DMS53 (cell line): ENCODE results near the gene ADGRA1.
"Not testable (repeated sequence)": the region's sequence is repeated elsewhere in the genome, so short reads cannot be mapped to it uniquely, and the experiment has no call there.

Source experiments
- DNase-seq: peaks from one replicate; lab custom pipeline; 2025; lab: John Stamatoyannopoulos, UW

ADGRA1 gene, protein sequence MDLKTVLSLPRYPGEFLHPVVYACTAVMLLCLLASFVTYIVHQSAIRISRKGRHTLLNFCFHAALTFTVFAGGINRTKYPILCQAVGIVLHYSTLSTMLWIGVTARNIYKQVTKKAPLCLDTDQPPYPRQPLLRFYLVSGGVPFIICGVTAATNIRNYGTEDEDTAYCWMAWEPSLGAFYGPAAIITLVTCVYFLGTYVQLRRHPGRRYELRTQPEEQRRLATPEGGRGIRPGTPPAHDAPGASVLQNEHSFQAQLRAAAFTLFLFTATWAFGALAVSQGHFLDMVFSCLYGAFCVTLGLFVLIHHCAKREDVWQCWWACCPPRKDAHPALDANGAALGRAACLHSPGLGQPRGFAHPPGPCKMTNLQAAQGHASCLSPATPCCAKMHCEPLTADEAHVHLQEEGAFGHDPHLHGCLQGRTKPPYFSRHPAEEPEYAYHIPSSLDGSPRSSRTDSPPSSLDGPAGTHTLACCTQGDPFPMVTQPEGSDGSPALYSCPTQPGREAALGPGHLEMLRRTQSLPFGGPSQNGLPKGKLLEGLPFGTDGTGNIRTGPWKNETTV

GRCh38 chr10:133087679-133088178 lies at the start of gene ADGRA1:
TSS of gene ADGRA1 (plus strand) at chr10:133087924. CDS start at chr10:133088910, 986 bp downstream.
- DNase-seq, result no peak

DNA sequence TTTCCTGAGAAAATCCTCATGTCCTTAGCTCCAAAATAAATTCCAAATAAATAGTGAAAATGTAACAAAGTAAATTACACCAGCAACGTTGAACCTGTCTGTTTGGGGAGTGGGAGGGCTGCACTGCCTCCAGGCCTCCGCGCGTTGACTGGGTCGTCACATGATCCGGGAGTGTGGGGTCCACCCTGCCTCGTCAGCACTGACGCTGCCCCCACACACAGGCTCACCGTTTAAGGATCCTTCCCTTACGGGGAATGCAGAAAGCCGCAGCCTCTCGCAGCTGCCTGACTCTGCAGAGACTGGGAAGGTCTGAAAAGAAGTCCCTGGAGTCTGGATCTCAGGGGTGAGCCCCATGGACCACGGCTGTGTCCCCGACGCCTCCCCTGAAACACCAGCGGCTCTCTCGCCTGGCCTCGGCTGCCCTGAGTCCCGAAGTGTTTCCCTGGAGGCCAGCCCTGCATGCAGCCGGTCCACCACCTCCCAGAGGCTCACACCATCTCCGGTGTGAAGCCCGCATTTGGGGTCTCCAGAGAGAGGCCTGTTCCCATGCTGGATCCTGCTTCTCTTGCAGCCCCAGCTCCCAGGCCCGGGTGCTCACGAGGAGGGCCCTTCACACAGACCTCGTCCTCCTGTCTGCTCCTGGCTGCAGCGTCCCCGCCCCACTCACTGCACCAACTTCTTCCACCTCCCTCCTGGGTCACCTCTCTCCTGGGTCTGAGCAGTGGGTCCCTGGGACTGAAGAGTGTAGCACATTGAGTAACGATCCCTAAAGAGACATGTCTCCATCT lies 49.5 kb upstream of the ADGRA1 start:
- DNase-seq, result no peak

GRCh38 chr10:133039107-133039802 lies 48.5 kb upstream of the ADGRA1 start:
- no peak for DNase-seq

GRCh38 chr10:133039803-133040165 lies 47.9 kb upstream of the ADGRA1 start:
- DNase-seq, result no peak

GRCh38 chr10:133040198-133040597 lies 47.5 kb upstream of the ADGRA1 start:
- DNase-seq, result peak; percentile 30

- DNase-seq, result no peak
Observed at GRCh38 chr10:133041101-133041500, 46.6 kb upstream of the ADGRA1 start.

GRCh38 chr10:133042061-133042460 lies 45.7 kb upstream of the ADGRA1 start:
- DNase-seq, result no peak

GRCh38 chr10:133042816-133043215 lies 44.9 kb upstream of the ADGRA1 start:
- DNase-seq, result no peak

- DNase-seq, result no peak
Observed at GRCh38 chr10:133043541-133044225, 44.0 kb upstream of the ADGRA1 start.

- no peak for DNase-seq
Observed at GRCh38 chr10:133044401-133044811, 43.3 kb upstream of the ADGRA1 start.

GRCh38 chr10:133045556-133046389 lies 42.0 kb upstream of the ADGRA1 start:
- no peak for DNase-seq

- DNase-seq, result no peak
Observed at GRCh38 chr10:133046390-133046765, 41.3 kb upstream of the ADGRA1 start.

GRCh38 chr10:133047526-133048123 lies 40.1 kb upstream of the ADGRA1 start:
- DNase-seq, result no peak

DNA sequence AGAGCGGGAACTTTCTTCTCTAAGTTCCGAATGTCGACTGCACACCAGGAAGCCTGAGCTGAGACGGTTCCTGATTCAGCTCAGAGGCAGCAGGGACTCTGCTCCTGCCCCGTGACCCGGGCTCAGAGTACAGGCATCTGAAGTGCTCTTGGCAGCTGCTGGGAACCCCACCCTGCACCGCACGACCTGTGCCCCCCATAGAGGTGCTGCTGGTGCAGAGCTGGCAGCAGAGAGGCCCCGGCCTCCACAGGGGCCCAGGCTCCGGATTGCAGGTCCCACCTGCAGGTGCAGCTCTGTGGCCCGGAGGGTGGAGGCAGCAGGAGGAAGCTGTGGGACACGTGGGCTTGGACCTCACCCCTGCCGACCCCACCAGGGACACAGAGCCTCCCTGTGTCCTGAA lies 39.5 kb upstream of the ADGRA1 start:
- no peak for DNase-seq

DNA sequence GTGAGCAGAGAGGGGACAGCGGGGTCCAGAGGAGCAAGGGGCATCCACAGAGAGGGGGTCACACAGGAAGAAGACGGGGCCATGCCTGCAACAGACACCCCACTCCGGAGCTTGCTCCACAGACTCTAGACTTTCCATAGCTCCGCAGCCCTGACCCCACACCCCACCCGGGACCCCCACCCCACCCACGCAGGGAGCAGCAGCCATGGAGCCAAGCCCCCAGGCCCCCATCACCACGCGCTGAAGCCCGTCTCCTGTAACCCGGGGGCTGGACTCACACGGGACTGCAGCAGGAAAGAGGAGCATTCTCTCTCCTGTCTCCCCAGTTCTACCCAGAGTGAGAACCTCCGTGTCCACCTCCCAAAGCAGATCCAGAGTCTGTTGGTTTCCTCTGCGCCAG lies 38.8 kb upstream of the ADGRA1 start:
- DNase-seq, result no peak

DNA sequence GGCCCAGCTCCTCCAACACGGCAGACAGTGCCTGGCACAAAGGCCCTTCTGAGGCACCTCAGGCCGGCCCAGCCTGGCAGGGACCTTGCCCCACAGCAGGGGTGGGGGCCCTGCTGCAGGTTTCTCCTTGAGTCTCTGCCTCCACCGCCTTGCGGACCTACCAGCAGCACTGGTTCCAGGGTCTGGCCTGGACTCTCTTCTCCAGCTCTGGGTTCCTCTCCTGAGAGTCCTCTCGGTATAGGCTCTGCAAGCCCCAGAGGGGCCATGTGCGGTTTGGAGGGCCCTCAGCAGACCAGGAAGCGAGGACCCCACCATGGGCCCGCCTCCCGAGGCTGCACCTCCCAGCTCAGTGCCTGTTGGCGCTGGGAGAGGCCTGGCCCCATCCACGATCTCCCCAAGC lies 38.1 kb upstream of the ADGRA1 start:
- DNase-seq, result no peak

GRCh38 chr10:133050371-133050770 lies 37.4 kb upstream of the ADGRA1 start:
- DNase-seq, result no peak

GRCh38 chr10:133052076-133052475 lies 35.6 kb upstream of the ADGRA1 start:
- DNase-seq, result no peak

GRCh38 chr10:133053527-133054133 lies 34.1 kb upstream of the ADGRA1 start:
- not testable (repeated sequence) for DNase-seq

DNA sequence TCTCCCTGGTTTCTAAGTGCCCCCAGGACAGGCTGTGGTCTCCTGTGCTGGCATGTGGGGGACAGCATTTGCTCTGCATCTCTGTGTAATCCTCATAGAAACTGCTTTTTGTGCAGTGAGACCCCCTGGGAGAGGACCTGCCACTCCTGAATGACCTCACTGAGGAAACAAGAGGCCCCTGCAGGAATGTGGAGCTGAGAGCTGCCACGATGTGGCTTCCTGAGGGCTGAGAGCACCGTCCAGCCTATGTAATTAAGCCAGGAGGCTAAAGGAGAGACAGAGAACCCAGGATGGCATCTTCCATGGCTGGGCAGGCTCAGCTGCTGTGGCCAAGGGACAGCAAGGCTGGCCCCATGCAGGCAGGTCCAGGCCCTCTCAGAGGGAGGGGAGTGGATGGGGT lies 32.3 kb upstream of the ADGRA1 start:
- DNase-seq, result no peak
